ENCODE data around the gene AATK.

- no peak for TF ChIP-seq POLR2A (IDR thresholded peaks at IDR 0.05)
- TF ChIP-seq, protein P1, sequence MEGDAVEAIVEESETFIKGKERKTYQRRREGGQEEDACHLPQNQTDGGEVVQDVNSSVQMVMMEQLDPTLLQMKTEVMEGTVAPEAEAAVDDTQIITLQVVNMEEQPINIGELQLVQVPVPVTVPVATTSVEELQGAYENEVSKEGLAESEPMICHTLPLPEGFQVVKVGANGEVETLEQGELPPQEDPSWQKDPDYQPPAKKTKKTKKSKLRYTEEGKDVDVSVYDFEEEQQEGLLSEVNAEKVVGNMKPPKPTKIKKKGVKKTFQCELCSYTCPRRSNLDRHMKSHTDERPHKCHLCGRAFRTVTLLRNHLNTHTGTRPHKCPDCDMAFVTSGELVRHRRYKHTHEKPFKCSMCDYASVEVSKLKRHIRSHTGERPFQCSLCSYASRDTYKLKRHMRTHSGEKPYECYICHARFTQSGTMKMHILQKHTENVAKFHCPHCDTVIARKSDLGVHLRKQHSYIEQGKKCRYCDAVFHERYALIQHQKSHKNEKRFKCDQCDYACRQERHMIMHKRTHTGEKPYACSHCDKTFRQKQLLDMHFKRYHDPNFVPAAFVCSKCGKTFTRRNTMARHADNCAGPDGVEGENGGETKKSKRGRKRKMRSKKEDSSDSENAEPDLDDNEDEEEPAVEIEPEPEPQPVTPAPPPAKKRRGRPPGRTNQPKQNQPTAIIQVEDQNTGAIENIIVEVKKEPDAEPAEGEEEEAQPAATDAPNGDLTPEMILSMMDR (IDR thresholded peaks at IDR 0.05), result no peak
These were observed 27.0 kb upstream of the AATK start for GRCh38 chr17:81193051-81193410.
